Gastroesophageal sphincter (tissue), 3 donors: ENCODE measurements around the gene MAP2K6.

Experiments
- CTCF ChIP-seq, 4 experiments: fragments of 200-600 bp in 2 of 4; fragments of 450-650 bp in 2 of 4; sonication (generic) in 1 of 4; IDR thresholded peaks; one replicate each; pipeline ENCODE4 v1.5.1; 2017 to 2019; ENCODE audit warnings: antibody characterized with exemption in 4 of 4, mild to moderate bottlenecking in 2 of 4, moderate library complexity in 2 of 4
- POLR2A ChIP-seq, 2 donors: fragments of 450-650 bp; IDR thresholded peaks; one replicate each; pipeline ENCODE4 v1.6.1; 2017; ENCODE audit warnings: antibody characterized with exemption in 2 of 2, mild to moderate bottlenecking in 2 of 2, moderate library complexity in 1 of 2

GRCh38 chr17:69555056-69555455, 140.6 kb downstream of the MAP2K6 start:
- TF ChIP-seq POLR2A (IDR thresholded peaks at IDR 0.05) (no peak), CTCF (IDR thresholded peaks at IDR 0.05) (no peak)
